Peyer's patch (tissue), 4 donors: ENCODE data around the gene CUL3.

ENCODE experiments used
- POLR2A ChIP-seq, 2 donors: fragments of 450-650 bp; IDR thresholded peaks; one replicate each; pipeline ENCODE4 v1.5.1; 2017; ENCODE audit warnings: antibody characterized with exemption in 2 of 2, mild to moderate bottlenecking in 2 of 2, moderate library complexity in 2 of 2
- TF ChIP-seq, protein P1 (sequence below), 6 experiments: fragments of 450-650 bp in 4 of 6; fragments of 200-600 bp in 2 of 6; sonication (generic) in 1 of 6; IDR thresholded peaks; one replicate each; pipeline ENCODE4 v1.5.1; 2017 to 2019; ENCODE audit warnings: antibody characterized with exemption in 6 of 6, mild to moderate bottlenecking in 3 of 6, moderate library complexity in 1 of 6

DNA sequence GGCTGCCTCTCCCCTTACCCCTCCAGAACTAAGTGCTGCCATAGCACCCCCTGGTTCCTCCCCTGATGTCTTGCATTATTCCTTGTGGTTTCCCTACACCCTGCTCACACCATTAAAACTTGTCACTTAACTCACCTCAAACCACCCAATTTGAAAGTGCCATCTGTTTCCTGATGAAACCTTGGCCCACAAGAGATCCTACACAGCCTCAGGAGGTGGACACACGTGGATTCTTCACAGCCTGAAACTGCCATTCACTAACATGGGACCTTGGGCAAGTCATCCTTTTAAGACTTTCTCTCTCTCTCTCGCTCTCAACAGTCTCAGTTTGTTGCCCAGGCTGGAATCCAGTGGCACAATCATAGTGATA is 155.7 kb downstream of the CUL3 start:
- TF ChIP-seq, protein P1, sequence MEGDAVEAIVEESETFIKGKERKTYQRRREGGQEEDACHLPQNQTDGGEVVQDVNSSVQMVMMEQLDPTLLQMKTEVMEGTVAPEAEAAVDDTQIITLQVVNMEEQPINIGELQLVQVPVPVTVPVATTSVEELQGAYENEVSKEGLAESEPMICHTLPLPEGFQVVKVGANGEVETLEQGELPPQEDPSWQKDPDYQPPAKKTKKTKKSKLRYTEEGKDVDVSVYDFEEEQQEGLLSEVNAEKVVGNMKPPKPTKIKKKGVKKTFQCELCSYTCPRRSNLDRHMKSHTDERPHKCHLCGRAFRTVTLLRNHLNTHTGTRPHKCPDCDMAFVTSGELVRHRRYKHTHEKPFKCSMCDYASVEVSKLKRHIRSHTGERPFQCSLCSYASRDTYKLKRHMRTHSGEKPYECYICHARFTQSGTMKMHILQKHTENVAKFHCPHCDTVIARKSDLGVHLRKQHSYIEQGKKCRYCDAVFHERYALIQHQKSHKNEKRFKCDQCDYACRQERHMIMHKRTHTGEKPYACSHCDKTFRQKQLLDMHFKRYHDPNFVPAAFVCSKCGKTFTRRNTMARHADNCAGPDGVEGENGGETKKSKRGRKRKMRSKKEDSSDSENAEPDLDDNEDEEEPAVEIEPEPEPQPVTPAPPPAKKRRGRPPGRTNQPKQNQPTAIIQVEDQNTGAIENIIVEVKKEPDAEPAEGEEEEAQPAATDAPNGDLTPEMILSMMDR (IDR thresholded peaks at IDR 0.05) = no peak
- no peak for TF ChIP-seq POLR2A (IDR thresholded peaks at IDR 0.05)
